A549 treated with DMSO at 1 μM for 4 hours (cell line): ENCODE measurements around the gene TCFL5. TPM values are rescaled to one million over a fixed set of nuclear protein-coding genes. Genes with fewer than 3 reads are reported as not detected.

Experiments
- total RNA-seq: library from RNA; stranded (reverse); fragments of 200-300 nt; extraction: Qiagen RNA extraction; gene quantifications from 5 replicates; pipeline ENCODE4 v1.2.3, GENCODE V29; 2022; ENCODE audit warnings: low read depth

Gene TCFL5
- 3.8 to 5.8 TPM (median 4.6 TPM) in 5 replicates for total RNA-seq

DNA sequence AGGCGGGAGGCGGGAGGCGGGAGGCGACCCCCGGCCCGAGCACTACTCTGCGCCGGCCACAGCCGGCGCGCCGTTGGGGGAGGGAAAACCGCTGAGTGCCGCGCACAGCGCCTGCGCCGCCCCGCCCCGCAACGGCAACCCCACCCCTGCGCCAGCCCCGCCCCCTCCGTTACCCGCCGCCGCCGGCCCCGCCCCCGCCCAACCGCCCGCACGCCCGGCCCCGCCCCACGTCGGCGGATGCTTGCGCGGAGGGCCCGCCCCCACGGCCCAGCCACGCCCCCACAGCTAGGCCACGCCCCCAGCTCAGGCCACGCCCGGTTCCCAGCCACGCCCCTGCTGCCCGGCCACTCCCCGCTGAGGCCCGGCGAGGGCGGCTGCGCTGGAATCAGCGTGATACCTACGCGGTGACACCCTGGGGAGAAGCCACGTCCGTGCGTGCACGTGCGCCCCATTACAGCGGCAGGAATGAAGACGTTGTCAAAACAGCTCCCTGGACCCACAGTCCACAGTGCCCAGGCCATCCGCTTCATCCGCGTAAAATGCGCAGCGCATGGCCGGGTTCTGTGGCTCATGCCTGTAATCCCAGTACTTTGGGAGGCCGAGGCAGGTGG lies at the start of gene TCFL5:
TSS of gene TCFL5 (minus strand) at position 97 of the 611 bp plus-strand sequence. CDS start 152 bp downstream, outside the sequence.

DNA sequence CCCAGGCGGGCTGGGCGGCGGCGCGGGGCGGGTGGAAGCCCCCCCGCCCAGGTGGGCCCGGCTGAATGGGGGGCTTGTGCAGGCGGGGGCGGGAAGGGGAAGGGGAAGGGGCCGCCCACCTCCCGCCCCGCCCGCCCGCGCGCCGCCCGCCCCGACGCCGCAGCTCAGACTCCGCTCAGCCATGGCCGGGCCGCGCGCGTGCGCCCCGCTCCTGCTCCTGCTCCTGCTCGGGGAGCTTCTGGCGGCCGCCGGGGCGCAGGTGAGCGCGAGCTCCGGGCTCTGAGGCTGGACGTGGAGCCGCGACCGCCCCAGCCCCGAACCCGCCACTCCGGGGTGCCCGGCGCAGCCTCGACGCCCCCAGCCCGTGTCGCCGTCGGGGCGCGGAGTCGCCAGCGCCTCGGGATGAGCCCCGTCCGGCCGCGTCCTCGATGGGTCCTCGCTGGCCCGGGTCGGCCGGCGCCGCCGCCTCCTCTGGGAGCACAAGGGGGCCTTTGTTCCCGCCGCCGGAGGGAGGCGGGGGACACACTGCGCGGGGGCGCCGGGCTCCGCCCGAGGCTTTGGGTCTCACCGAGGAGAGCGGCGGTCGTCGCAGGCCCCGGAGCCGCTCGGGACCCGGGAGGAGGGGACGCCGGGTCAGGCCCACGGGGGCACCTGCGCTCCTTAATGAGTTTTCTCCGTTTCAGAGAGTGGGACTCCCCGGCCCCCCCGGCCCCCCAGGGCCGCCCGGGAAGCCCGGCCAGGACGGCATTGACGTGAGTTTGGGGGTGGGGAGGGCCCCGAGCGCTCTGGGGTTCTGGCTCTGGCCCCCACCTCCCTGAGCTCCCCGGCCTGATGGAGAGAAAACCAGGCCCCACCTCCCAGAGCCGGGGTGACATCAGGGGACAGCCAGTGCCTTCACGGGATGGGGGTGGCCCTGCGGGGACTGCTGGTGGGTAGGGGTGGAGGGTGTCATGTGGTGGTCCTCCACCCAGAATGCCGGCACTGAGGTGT lies 44.4 kb downstream of the TCFL5 start, which contains the start of gene COL9A3:
TSS of gene COL9A3 (plus strand) at position 167 of the 990 bp plus-strand sequence. CDS start at position 182, 15 bp downstream.

GRCh38 chr20:62804627-62805154 lies 56.9 kb downstream of the TCFL5 start, which contains the start of gene OGFR:
TSS of gene OGFR (plus strand) at chr20:62804835. CDS start at chr20:62804860, 25 bp downstream.

Other genes starting within 250 kb of the TCFL5 start
- gene SLCO4A1, start 219.3 kb downstream of the TCFL5 start, total RNA-seq = 4.9 to 10.2 TPM (median 8.5 TPM) in 5 replicates
- gene NTSR1, start 153.0 kb downstream of the TCFL5 start, total RNA-seq = 0.10 to 0.33 TPM (median 0.20 TPM) in 5 replicates
- gene MRGBP, start 65.3 kb downstream of the TCFL5 start, total RNA-seq = 20.8 to 27.2 TPM (median 25.5 TPM) in 5 replicates
- 41.0 to 50.0 TPM (median 45.5 TPM) in 5 replicates for gene OGFR, start 57.0 kb downstream of the TCFL5 start, total RNA-seq
- 0.30 to 0.65 TPM (median 0.36 TPM) in 5 replicates for gene COL9A3, start 44.8 kb downstream of the TCFL5 start, total RNA-seq
- 24.0 to 26.1 TPM (median 25.8 TPM) in 5 replicates for gene DIDO1, start 64.7 kb upstream of the TCFL5 start, total RNA-seq
- 21.8 to 23.7 TPM (median 23.3 TPM) in 5 replicates for gene GID8, start 76.3 kb upstream of the TCFL5 start, total RNA-seq
- gene SLC17A9, start 90.9 kb upstream of the TCFL5 start, total RNA-seq = 0.02 to 0.19 TPM (median 0.09 TPM) in 3 of 5 replicates, not detected in the others
- not detected in 5 replicates for gene BHLHE23, start 145.1 kb upstream of the TCFL5 start, total RNA-seq